H1 (cell line): Measurements from ENCODE around the gene RNF175. TPM values are rescaled to one million over a fixed set of nuclear protein-coding genes. Genes with fewer than 3 reads are reported as not detected.

Experiments
- E2F6 ChIP-seq: IDR thresholded peaks from 2 replicates; pipeline ENCODE4 v1.6.1; 2012; ENCODE audit warnings: inconsistent platforms
- EGR1 ChIP-seq: IDR thresholded peaks from 2 replicates; pipeline ENCODE4 v1.6.1; 2011; ENCODE audit warnings: low read depth, low read length, borderline replicate concordance
- KDM5A ChIP-seq: fragments of 200-600 bp; IDR thresholded peaks from 2 replicates; pipeline ENCODE4 v1.7.1; 2012; ENCODE audit warnings: mild to moderate bottlenecking, low read length, inconsistent platforms, mixed read lengths
- RXRA ChIP-seq: IDR thresholded peaks from 2 replicates; pipeline ENCODE4 v1.6.1; 2011; ENCODE audit warnings: low read depth, mild to moderate bottlenecking, low read length, moderate library complexity; ENCODE audit not compliant: insufficient read depth
- SAP30 ChIP-seq: fragments of 300-600 bp; sonication (generic); IDR thresholded peaks from 2 replicates; pipeline ENCODE4 v1.7.1; 2012; ENCODE audit warnings: low read length, moderate library complexity, mild to moderate bottlenecking, inconsistent platforms; ENCODE audit not compliant: insufficient read depth, insufficient replicate concordance
- SIX5 ChIP-seq: IDR thresholded peaks from 2 replicates; pipeline ENCODE4 v1.6.1; 2011; ENCODE audit warnings: mild to moderate bottlenecking, low read depth, low read length
- TAF7 ChIP-seq: optimal IDR thresholded peaks from 2 replicates; pipeline ENCODE3; 2011; ENCODE audit warnings: low read depth, mild to moderate bottlenecking, inconsistent platforms, low read length, moderate library complexity, borderline replicate concordance
- USF2 ChIP-seq: IDR thresholded peaks from 2 replicates; pipeline ENCODE4 v1.6.1; 2011; ENCODE audit warnings: low read length, improper control_type of control experiment
- polyA plus RNA-seq, 7 experiments: library from polyadenylated mRNA; depleted of rRNA in 3 of 7; stranded (reverse) in 5 of 7; unstranded in 2 of 7; fragments of >200 nt in 5 of 7; fragments of 200-250 nt in 2 of 7; gene quantifications; 1 replicate in 5 of 7; 2 replicates in 1 of 7; 4 replicates in 1 of 7; pipeline versions ENCODE4 v1.2.1 to v1.2.3, GENCODE V29; 2011 to 2013; ENCODE audit warnings: missing spikeins in 2 of 7, mixed read lengths in 2 of 7
- total RNA-seq: library from RNA; stranded (reverse); fragmentation: NEBNext Ultra II Directional; extraction: Animal tissue kit (Norgen Biotek cat#: 25700); gene quantifications from 2 replicates; pipeline ENCODE4 v1.2.1, GENCODE V29; 2021

RNF175 gene
- total and polyA plus RNA-seq, 2 of the 8 experiments (the other 6 are each of a cell fraction or from before 2014, with no cell fraction given), result 7.9 to 9.8 TPM

DNA sequence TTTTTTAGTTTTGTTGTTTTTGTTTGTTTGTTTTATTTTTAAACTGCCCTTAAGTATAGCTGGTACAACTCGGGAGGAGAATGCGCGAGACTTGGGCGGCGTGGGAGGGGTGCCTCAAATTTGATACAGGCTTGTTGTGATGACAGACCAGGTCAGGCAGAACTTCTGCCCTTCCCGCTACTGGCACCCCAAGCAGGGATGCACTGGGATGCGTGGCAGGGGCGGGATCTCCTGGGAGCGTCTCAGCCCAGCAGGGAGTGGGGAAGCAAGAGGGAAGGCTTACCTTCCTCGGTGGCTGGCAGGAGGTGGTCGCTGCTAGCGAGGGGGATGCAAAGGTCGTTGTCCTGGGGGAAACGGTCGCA lies 28.2 kb upstream of the RNF175 start (continued):
- TF ChIP-seq E2F6, result no peak
- no peak for TF ChIP-seq USF2
- no peak for TF ChIP-seq EGR1
- no peak for TF ChIP-seq SIX5
- no peak for TF ChIP-seq RXRA
- TF ChIP-seq TAF7, result no peak
- TF ChIP-seq KDM5A, result no peak
- TF ChIP-seq SAP30, result no peak
